Neural cell (in vitro differentiated cells): ENCODE results near the gene NDUFAB1.

Experiments
- CTCF ChIP-seq: fragments of 450-650 bp; IDR thresholded peaks from 2 replicates; pipeline ENCODE4 v1.5.1; 2014; ENCODE audit warnings: antibody characterized with exemption, mild to moderate bottlenecking, moderate library complexity; ENCODE audit not compliant: poor library complexity, severe bottlenecking
- EZH2 ChIP-seq: fragments of 200-600, 300-800 bp; shearing (Covaris generic), sonication (generic); IDR thresholded peaks from 2 replicates; pipeline ENCODE4 v1.6.1; 2014; ENCODE audit warnings: antibody characterized with exemption, low read length, borderline replicate concordance, mild to moderate bottlenecking; ENCODE audit not compliant: insufficient read depth, poor library complexity, severe bottlenecking

- TF ChIP-seq CTCF (no peak), EZH2 (no peak)
These were observed 1.9 kb downstream of the NDUFAB1 start for GRCh38 chr16:23594186-23594585.
